HCT116 (cell line): ENCODE data around the gene PPIL6.

Source experiments
- CEBPB ChIP-seq: IDR thresholded peaks from 2 replicates; pipeline ENCODE4 v1.6.1; 2012; ENCODE audit warnings: low read depth
- POLR2AphosphoS5 ChIP-seq: IDR thresholded peaks from 2 replicates; pipeline ENCODE4 v1.6.1; 2011; ENCODE audit warnings: mild to moderate bottlenecking, low read depth, low read length, moderate library complexity
- TF ChIP-seq, protein P1 (sequence below): IDR thresholded peaks from 2 replicates; pipeline ENCODE4 v1.6.1; 2012; ENCODE audit warnings: low read depth
- TF ChIP-seq, protein P2 (sequence below), 3 experiments: fragments of 200-600 bp in 1 of 3; sonication (generic) in 1 of 3; IDR thresholded peaks in 2 of 3; conservative IDR thresholded peaks in 1 of 3; 2 replicates each; pipeline ENCODE4 v1.5.1; 2012 to 2017; ENCODE audit warnings: low read depth in 2 of 3, low read length in 2 of 3, antibody characterized with exemption in 1 of 3, borderline replicate concordance in 1 of 3, control low read depth in 1 of 3, mild to moderate bottlenecking in 1 of 3, mixed read lengths in 1 of 3, mixed run types in 1 of 3, moderate library complexity in 1 of 3; ENCODE audit not compliant: insufficient read depth in 1 of 3

DNA sequence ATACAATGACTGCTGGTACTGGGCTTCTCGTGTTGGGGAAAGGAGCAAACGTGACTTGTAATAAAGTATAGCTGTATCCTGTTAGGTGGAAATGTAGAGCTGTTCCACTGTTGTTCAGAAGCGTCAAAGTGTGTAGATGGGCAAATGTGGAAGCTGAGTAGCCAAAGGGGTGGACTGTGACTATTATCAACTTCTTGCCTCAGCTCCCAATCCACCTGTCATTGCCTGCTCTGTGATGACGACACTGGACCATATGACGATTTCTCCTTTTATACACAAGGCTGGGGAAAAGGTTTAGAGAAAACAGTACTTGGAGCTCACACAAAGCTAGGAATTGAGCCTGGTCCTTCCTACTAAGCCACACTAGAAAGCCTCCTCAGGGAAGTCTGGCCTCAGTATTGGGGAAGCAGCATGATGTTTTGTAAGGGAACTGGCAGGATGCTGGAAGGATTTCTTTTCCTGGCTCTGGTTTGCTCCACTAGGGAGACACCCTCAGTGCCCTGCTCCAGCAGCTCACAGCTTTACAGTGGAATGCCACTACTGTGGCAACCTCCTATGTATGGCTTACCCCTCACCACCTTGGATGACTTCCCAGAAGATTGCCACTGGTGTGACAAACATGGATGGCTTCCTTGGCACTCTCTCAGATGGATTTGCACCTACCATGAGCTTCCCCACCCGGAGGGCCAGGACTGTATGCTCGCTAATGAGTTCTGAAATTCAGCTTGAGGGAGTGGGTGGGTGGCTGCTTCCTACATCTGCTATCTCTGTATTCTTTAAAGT lies 78.1 kb downstream of the PPIL6 start:
- no peak for TF ChIP-seq POLR2AphosphoS5
- TF ChIP-seq CEBPB, result no peak
- TF ChIP-seq, protein P1, sequence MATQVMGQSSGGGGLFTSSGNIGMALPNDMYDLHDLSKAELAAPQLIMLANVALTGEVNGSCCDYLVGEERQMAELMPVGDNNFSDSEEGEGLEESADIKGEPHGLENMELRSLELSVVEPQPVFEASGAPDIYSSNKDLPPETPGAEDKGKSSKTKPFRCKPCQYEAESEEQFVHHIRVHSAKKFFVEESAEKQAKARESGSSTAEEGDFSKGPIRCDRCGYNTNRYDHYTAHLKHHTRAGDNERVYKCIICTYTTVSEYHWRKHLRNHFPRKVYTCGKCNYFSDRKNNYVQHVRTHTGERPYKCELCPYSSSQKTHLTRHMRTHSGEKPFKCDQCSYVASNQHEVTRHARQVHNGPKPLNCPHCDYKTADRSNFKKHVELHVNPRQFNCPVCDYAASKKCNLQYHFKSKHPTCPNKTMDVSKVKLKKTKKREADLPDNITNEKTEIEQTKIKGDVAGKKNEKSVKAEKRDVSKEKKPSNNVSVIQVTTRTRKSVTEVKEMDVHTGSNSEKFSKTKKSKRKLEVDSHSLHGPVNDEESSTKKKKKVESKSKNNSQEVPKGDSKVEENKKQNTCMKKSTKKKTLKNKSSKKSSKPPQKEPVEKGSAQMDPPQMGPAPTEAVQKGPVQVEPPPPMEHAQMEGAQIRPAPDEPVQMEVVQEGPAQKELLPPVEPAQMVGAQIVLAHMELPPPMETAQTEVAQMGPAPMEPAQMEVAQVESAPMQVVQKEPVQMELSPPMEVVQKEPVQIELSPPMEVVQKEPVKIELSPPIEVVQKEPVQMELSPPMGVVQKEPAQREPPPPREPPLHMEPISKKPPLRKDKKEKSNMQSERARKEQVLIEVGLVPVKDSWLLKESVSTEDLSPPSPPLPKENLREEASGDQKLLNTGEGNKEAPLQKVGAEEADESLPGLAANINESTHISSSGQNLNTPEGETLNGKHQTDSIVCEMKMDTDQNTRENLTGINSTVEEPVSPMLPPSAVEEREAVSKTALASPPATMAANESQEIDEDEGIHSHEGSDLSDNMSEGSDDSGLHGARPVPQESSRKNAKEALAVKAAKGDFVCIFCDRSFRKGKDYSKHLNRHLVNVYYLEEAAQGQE, result no peak
- TF ChIP-seq, protein P2, sequence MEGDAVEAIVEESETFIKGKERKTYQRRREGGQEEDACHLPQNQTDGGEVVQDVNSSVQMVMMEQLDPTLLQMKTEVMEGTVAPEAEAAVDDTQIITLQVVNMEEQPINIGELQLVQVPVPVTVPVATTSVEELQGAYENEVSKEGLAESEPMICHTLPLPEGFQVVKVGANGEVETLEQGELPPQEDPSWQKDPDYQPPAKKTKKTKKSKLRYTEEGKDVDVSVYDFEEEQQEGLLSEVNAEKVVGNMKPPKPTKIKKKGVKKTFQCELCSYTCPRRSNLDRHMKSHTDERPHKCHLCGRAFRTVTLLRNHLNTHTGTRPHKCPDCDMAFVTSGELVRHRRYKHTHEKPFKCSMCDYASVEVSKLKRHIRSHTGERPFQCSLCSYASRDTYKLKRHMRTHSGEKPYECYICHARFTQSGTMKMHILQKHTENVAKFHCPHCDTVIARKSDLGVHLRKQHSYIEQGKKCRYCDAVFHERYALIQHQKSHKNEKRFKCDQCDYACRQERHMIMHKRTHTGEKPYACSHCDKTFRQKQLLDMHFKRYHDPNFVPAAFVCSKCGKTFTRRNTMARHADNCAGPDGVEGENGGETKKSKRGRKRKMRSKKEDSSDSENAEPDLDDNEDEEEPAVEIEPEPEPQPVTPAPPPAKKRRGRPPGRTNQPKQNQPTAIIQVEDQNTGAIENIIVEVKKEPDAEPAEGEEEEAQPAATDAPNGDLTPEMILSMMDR (IDR thresholded peaks at IDR 0.05 in 2 of 3, conservative IDR thresholded peaks at IDR 0.05 in 1 of 3; ENCODE audit: borderline replicate concordance in 1 of 3, insufficient read depth in 1 of 3, low read depth in 2 of 3, low read length in 2 of 3), result no peak
